ENCODE data around the gene GNA14. TPM values are rescaled to one million over a fixed set of nuclear protein-coding genes. Genes with fewer than 3 reads are reported as not detected.

The GNA14 gene
- total RNA-seq, 1 experiment from 2014 or later = 1.2 TPM

GRCh38 chr9:77521091-77521490 lies 127.0 kb downstream of the GNA14 start:
- no peaks in the 10 kb centered on the region for H3K79me2 ChIP-seq (ENCODE audit: low read length)
- peaks cover 23% of the 10 kb centered on the region for H3K4me1 ChIP-seq (ENCODE audit: insufficient read depth, low read length)
- H3K27me3 ChIP-seq (ENCODE audit: low read length) = no peaks in the 10 kb centered on the region
- CTCF ChIA-PET = no interaction called here
- POLR2A ChIA-PET (ENCODE audit: unreplicated experiment) = no interaction called here
- intact Hi-C loops (cut with micrococcal nuclease) = loop anchor here (5.0 kb wide), 1 partner anchor 196 kb away; no protein-coding TSS in a partner anchor
- no TSS peak for BruUV-seq (replicated peaks)
- TF ChIP-seq EZH2phosphoT487 (IDR thresholded peaks at IDR 0.05; ENCODE audit: borderline replicate concordance, low read length) (no peak), EZH2 (IDR thresholded peaks at IDR 0.05; ENCODE audit: low read length, unreplicated experiment) (no peak), CTCF (conservative IDR thresholded peaks at IDR 0.05; ENCODE audit: low read depth, low read length) (no peak)
- H3K4me3 ChIP-seq (ENCODE audit: low read length) = no peak overlapping the region
- DNase-seq = no peak
- no peaks in the 10 kb centered on the region for H3K9me3 ChIP-seq (ENCODE audit: low read length)
- H3K4me2 ChIP-seq (ENCODE audit: low read length) = no peak overlapping the region
- no peaks in the 10 kb centered on the region for H3K36me3 ChIP-seq (ENCODE audit: low read depth, low read length)
- H2AFZ ChIP-seq (ENCODE audit: low read length) = no peak overlapping the region
- no peak overlapping the region for H3K9ac ChIP-seq (ENCODE audit: low read length)
- no peaks in the 10 kb centered on the region for H3K9me2 ChIP-seq (replicated peaks; ENCODE audit: low read length)
- H4K20me1 ChIP-seq (ENCODE audit: low read length) = no peaks in the 10 kb centered on the region
- H3K27ac ChIP-seq (ENCODE audit: low read length) = no peak overlapping the region
- H3F3A ChIP-seq (ENCODE audit: low read length, unreplicated experiment) = no peaks in the 10 kb centered on the region
- no peak for ATAC-seq

- POLR2A ChIA-PET (ENCODE audit: unreplicated experiment) = no interaction called here
- TF ChIP-seq EZH2phosphoT487 (IDR thresholded peaks at IDR 0.05; ENCODE audit: borderline replicate concordance, low read length) = no peak
- TF ChIP-seq EZH2 (IDR thresholded peaks at IDR 0.05; ENCODE audit: low read length, unreplicated experiment) = no peak
- no peak for TF ChIP-seq CTCF (conservative IDR thresholded peaks at IDR 0.05; ENCODE audit: low read depth, low read length)
- ATAC-seq = no peak
- DNase-seq = no peak
- Histone ChIP-seq H3F3A (ENCODE audit: low read length, unreplicated experiment) (no peaks in the 10 kb centered on the region), H3K9me3 (ENCODE audit: low read length) (no peaks in the 10 kb centered on the region), H3K4me2 (ENCODE audit: low read length) (no peak overlapping the region), H2AFZ (ENCODE audit: low read length) (no peak overlapping the region), H4K20me1 (ENCODE audit: low read length) (no peaks in the 10 kb centered on the region), H3K27ac (ENCODE audit: low read length) (no peak overlapping the region), H3K9me2 (replicated peaks; ENCODE audit: low read length) (no peaks in the 10 kb centered on the region), H3K4me1 (ENCODE audit: insufficient read depth, low read length) (peaks cover 27% of the 10 kb centered on the region), H3K27me3 (ENCODE audit: low read length) (no peaks in the 10 kb centered on the region), H3K79me2 (ENCODE audit: low read length) (no peaks in the 10 kb centered on the region), H3K4me3 (ENCODE audit: low read length) (no peak overlapping the region), H3K36me3 (ENCODE audit: low read depth, low read length) (no peaks in the 10 kb centered on the region), H3K9ac (ENCODE audit: low read length) (no peak overlapping the region)
- no TSS peak for BruUV-seq (replicated peaks)
- CTCF ChIA-PET = no interaction called here
- intact Hi-C loops (cut with micrococcal nuclease) = no loop called here
These were observed 129.4 kb downstream of the GNA14 start for GRCh38 chr9:77518688-77519087.

GRCh38 chr9:77516781-77517180 lies 131.3 kb downstream of the GNA14 start:
- Histone ChIP-seq H2AFZ (ENCODE audit: low read length) (no peak overlapping the region), H3K79me2 (ENCODE audit: low read length) (no peaks in the 10 kb centered on the region), H3F3A (ENCODE audit: low read length, unreplicated experiment) (no peaks in the 10 kb centered on the region), H3K4me1 (ENCODE audit: insufficient read depth, low read length) (peaks cover 27% of the 10 kb centered on the region), H3K9me3 (ENCODE audit: low read length) (no peaks in the 10 kb centered on the region), H3K36me3 (ENCODE audit: low read depth, low read length) (no peaks in the 10 kb centered on the region), H3K9ac (ENCODE audit: low read length) (no peak overlapping the region), H3K27ac (ENCODE audit: low read length) (no peak overlapping the region), H3K4me2 (ENCODE audit: low read length) (no peak overlapping the region), H4K20me1 (ENCODE audit: low read length) (no peaks in the 10 kb centered on the region), H3K27me3 (ENCODE audit: low read length) (no peaks in the 10 kb centered on the region), H3K9me2 (replicated peaks; ENCODE audit: low read length) (no peaks in the 10 kb centered on the region), H3K4me3 (ENCODE audit: low read length) (no peak overlapping the region)
- CTCF ChIA-PET = no interaction called here
- intact Hi-C loops (cut with micrococcal nuclease) = no loop called here
- no TSS peak for BruUV-seq (replicated peaks)
- DNase-seq (no peak), ATAC-seq (no peak)
- POLR2A ChIA-PET (ENCODE audit: unreplicated experiment) = no interaction called here
- TF ChIP-seq CTCF (conservative IDR thresholded peaks at IDR 0.05; ENCODE audit: low read depth, low read length) (no peak), EZH2 (IDR thresholded peaks at IDR 0.05; ENCODE audit: low read length, unreplicated experiment) (no peak), EZH2phosphoT487 (IDR thresholded peaks at IDR 0.05; ENCODE audit: borderline replicate concordance, low read length) (no peak)

All from PC-3 (cell line).